Measurements from ENCODE around the gene FAM171A2.

FAM171A2 gene

DNA sequence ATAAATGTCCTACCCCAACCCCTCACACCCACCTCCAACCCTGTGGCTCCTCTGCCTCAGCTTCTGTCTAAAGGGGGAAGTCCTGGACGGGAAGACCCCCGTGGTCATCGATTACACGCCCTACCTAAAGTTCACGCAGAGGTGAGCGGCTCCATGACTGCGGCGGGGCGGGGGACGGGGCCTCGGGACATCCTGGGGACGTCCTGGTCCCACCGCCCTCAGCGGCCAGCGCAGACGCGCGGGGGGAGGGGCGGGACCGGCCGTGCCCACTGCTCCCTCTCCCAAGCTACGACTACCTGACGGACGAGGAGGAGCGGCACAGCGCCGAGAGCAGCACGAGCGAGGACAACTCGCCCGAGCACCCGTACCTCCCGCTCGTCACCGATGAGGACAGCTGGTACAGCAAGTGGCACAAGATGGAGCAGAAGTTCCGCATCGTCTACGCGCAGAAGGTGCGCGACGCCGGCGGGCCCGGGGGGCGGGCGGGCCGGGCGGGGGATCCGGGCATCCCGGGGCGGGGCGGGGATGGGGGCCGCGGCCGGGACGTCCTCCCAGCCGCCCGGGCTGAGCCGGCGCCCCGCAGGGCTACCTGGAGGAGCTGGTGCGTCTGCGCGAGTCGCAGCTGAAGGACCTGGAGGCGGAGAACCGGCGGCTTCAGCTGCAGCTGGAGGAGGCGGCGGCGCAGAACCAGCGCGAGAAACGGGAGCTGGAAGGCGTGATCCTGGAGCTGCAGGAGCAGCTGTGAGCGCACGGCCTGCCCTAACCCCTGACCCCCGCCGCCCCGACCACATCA is 48.6 kb downstream of the FAM171A2 start:
- Histone ChIP-seq H2AFZ (ENCODE audit: insufficient read depth, low read length, poor library complexity) (peak overlapping the region; percentile 54), H3K27ac (ENCODE audit: low read depth, low read length) (no peak overlapping the region), H3K4ac (ENCODE audit: low read depth, low read length) (no peak overlapping the region), H3K18ac (ENCODE audit: low read length) (no peak overlapping the region), H3K23ac (ENCODE audit: low read length) (no peak overlapping the region), H3K36me3 (ENCODE audit: control insufficient read depth in 1 of 2, insufficient read depth in 2 of 2, low read length in 2 of 2) (peaks cover 8% of the 10 kb centered on the region in 2 experiments), H3K14ac (ENCODE audit: low read length) (no peak overlapping the region), H4K12ac (ENCODE audit: low read depth, low read length) (no peak overlapping the region), H3K4me2 (ENCODE audit: low read length) (peak overlapping the region; percentile 76), H2AK5ac (ENCODE audit: low read length) (no peak overlapping the region), H4K8ac (ENCODE audit: low read depth, low read length) (no peak overlapping the region), H3K27me3 (ENCODE audit: insufficient read depth, low read length) (peaks cover 20% of the 10 kb centered on the region), H3K9me3 (ENCODE audit: insufficient read depth, low read depth, low read length) (peaks cover 6% of the 10 kb centered on the region), H2BK5ac (ENCODE audit: low read depth, low read length, poor library complexity) (no peak overlapping the region), H3K9ac (ENCODE audit: low read length) (no peak overlapping the region), H3K79me1 (ENCODE audit: low read length) (no peaks in the 10 kb centered on the region), H4K91ac (ENCODE audit: low read depth, low read length) (no peak overlapping the region), H3K79me2 (ENCODE audit: control insufficient read depth, insufficient read depth, low read length, poor library complexity) (no peaks in the 10 kb centered on the region), H3K4me3 (ENCODE audit: low read depth, low read length) (peak overlapping the region; percentile 56), H2BK120ac (ENCODE audit: insufficient read depth, low read length, poor library complexity) (no peak overlapping the region), H3K4me1 (ENCODE audit: control insufficient read depth in 1 of 2, insufficient read depth in 2 of 2, low read length in 2 of 2) (peaks cover 9 to 10% of the 10 kb centered on the region in 2 experiments), H2BK12ac (ENCODE audit: low read length) (no peak overlapping the region)
- DNase-seq = peak; percentile 70 to 72
- WGBS (ENCODE audit: extremely low coverage, insufficient coverage, insufficient read length) = no CpG with 5 or more reads among the region's 81 CpGs

DNA sequence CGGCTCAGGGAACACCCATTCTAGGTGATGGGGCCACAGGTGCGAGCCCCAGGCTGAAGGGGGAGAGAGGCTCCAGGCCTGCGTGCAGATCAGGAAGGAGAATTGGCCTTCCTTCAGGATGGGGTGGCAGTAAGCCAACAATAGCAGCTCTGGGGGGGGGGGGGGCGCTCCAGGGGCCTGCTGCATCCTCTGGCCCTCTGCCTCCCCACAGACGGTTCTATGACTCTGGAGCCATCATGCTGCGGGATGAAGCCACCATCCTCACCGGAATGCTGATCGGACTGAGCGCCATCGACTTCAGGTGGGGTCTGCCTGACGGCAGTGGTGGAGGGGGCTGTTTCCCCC is 49.2 kb downstream of the FAM171A2 start:
- Histone ChIP-seq H3K9me3 (ENCODE audit: insufficient read depth, low read depth, low read length) (peaks cover 6% of the 10 kb centered on the region), H3K9ac (ENCODE audit: low read length) (no peak overlapping the region), H3K4me2 (ENCODE audit: low read length) (peak overlapping the region; percentile 76), H4K12ac (ENCODE audit: low read depth, low read length) (no peak overlapping the region), H3K79me2 (ENCODE audit: control insufficient read depth, insufficient read depth, low read length, poor library complexity) (no peaks in the 10 kb centered on the region), H3K18ac (ENCODE audit: low read length) (no peak overlapping the region), H3K27me3 (ENCODE audit: insufficient read depth, low read length) (peaks cover 20% of the 10 kb centered on the region), H4K91ac (ENCODE audit: low read depth, low read length) (no peak overlapping the region), H2AK5ac (ENCODE audit: low read length) (no peak overlapping the region), H4K8ac (ENCODE audit: low read depth, low read length) (no peak overlapping the region), H3K4me1 (ENCODE audit: control insufficient read depth in 1 of 2, insufficient read depth in 2 of 2, low read length in 2 of 2) (peaks cover 9 to 10% of the 10 kb centered on the region in 2 experiments), H2BK5ac (ENCODE audit: low read depth, low read length, poor library complexity) (no peak overlapping the region), H3K4ac (ENCODE audit: low read depth, low read length) (no peak overlapping the region), H2BK12ac (ENCODE audit: low read length) (no peak overlapping the region), H3K36me3 (ENCODE audit: control insufficient read depth in 1 of 2, insufficient read depth in 2 of 2, low read length in 2 of 2) (peaks cover 3% of the 10 kb centered on the region in 2 experiments), H3K14ac (ENCODE audit: low read length) (no peak overlapping the region), H3K27ac (ENCODE audit: low read depth, low read length) (no peak overlapping the region), H3K4me3 (ENCODE audit: low read depth, low read length) (no peak overlapping the region), H2AFZ (ENCODE audit: insufficient read depth, low read length, poor library complexity) (no peak overlapping the region), H3K23ac (ENCODE audit: low read length) (no peak overlapping the region), H2BK120ac (ENCODE audit: insufficient read depth, low read length, poor library complexity) (no peak overlapping the region), H3K79me1 (ENCODE audit: low read length) (no peaks in the 10 kb centered on the region)
- DNase-seq = no peak
- no CpG with 5 or more reads among the region's 11 CpGs for WGBS (ENCODE audit: extremely low coverage, insufficient coverage, insufficient read length)

GRCh38 chr17:44314031-44314430 is 49.6 kb downstream of the FAM171A2 start:
- no peak overlapping the region for H4K12ac ChIP-seq (ENCODE audit: low read depth, low read length)
- H3K14ac ChIP-seq (ENCODE audit: low read length) = no peak overlapping the region
- no CpG with 5 or more reads among the region's 7 CpGs for WGBS (ENCODE audit: extremely low coverage, insufficient coverage, insufficient read length)

GRCh38 chr17:44312396-44313104 is 51.1 kb downstream of the FAM171A2 start:
- WGBS (ENCODE audit: extremely low coverage, insufficient coverage, insufficient read length) = no CpG with 5 or more reads among the region's 17 CpGs
- Histone ChIP-seq H3K36me3 (ENCODE audit: control insufficient read depth in 1 of 2, insufficient read depth in 2 of 2, low read length in 2 of 2) (no peaks in the 10 kb centered on the region), H3K27ac (ENCODE audit: low read depth, low read length) (no peak overlapping the region), H3K79me1 (ENCODE audit: low read length) (no peaks in the 10 kb centered on the region), H3K14ac (ENCODE audit: low read length) (no peak overlapping the region), H3K23ac (ENCODE audit: low read length) (no peak overlapping the region), H2AFZ (ENCODE audit: insufficient read depth, low read length, poor library complexity) (no peak overlapping the region), H2BK12ac (ENCODE audit: low read length) (no peak overlapping the region), H3K18ac (ENCODE audit: low read length) (no peak overlapping the region), H2BK5ac (ENCODE audit: low read depth, low read length, poor library complexity) (no peak overlapping the region), H3K4me1 (ENCODE audit: control insufficient read depth in 1 of 2, insufficient read depth in 2 of 2, low read length in 2 of 2) (peaks cover 16 to 17% of the 10 kb centered on the region in 2 experiments), H3K4ac (ENCODE audit: low read depth, low read length) (no peak overlapping the region), H3K9ac (ENCODE audit: low read length) (no peak overlapping the region), H4K91ac (ENCODE audit: low read depth, low read length) (no peak overlapping the region), H4K12ac (ENCODE audit: low read depth, low read length) (no peak overlapping the region), H3K79me2 (ENCODE audit: control insufficient read depth, insufficient read depth, low read length, poor library complexity) (no peaks in the 10 kb centered on the region), H3K4me3 (ENCODE audit: low read depth, low read length) (no peak overlapping the region), H2BK120ac (ENCODE audit: insufficient read depth, low read length, poor library complexity) (no peak overlapping the region), H3K9me3 (ENCODE audit: insufficient read depth, low read depth, low read length) (peaks cover 6% of the 10 kb centered on the region), H3K4me2 (ENCODE audit: low read length) (no peak overlapping the region), H3K27me3 (ENCODE audit: insufficient read depth, low read length) (peaks cover 20% of the 10 kb centered on the region), H2AK5ac (ENCODE audit: low read length) (no peak overlapping the region), H4K8ac (ENCODE audit: low read depth, low read length) (no peak overlapping the region)
- no peak for DNase-seq

More at GRCh38 chr17:44314031-44314430, 49.6 kb downstream of the FAM171A2 start:
- H3K79me2 ChIP-seq (ENCODE audit: control insufficient read depth, insufficient read depth, low read length, poor library complexity) = no peaks in the 10 kb centered on the region
- no peak overlapping the region for H4K91ac ChIP-seq (ENCODE audit: low read depth, low read length)
- no peak overlapping the region for H3K23ac ChIP-seq (ENCODE audit: low read length)
- H4K8ac ChIP-seq (ENCODE audit: low read depth, low read length) = no peak overlapping the region
- no peak overlapping the region for H2BK5ac ChIP-seq (ENCODE audit: low read depth, low read length, poor library complexity)
- peaks cover 6% of the 10 kb centered on the region for H3K9me3 ChIP-seq (ENCODE audit: insufficient read depth, low read depth, low read length)
- H3K79me1 ChIP-seq (ENCODE audit: low read length) = no peaks in the 10 kb centered on the region
- peaks cover 9 to 10% of the 10 kb centered on the region in 2 experiments for H3K4me1 ChIP-seq (ENCODE audit: control insufficient read depth in 1 of 2, insufficient read depth in 2 of 2, low read length in 2 of 2)
- H2BK12ac ChIP-seq (ENCODE audit: low read length) = no peak overlapping the region
- H3K4me2 ChIP-seq (ENCODE audit: low read length) = no peak overlapping the region
- no peak overlapping the region for H3K18ac ChIP-seq (ENCODE audit: low read length)
- H2AK5ac ChIP-seq (ENCODE audit: low read length) = no peak overlapping the region
- H3K27me3 ChIP-seq (ENCODE audit: insufficient read depth, low read length) = peaks cover 20% of the 10 kb centered on the region
- no peaks in the 10 kb centered on the region for H3K36me3 ChIP-seq (ENCODE audit: control insufficient read depth in 1 of 2, insufficient read depth in 2 of 2, low read length in 2 of 2)
- no peak overlapping the region for H2AFZ ChIP-seq (ENCODE audit: insufficient read depth, low read length, poor library complexity)
- H2BK120ac ChIP-seq (ENCODE audit: insufficient read depth, low read length, poor library complexity) = no peak overlapping the region
- no peak for DNase-seq
- no peak overlapping the region for H3K4me3 ChIP-seq (ENCODE audit: low read depth, low read length)
- H3K9ac ChIP-seq (ENCODE audit: low read length) = no peak overlapping the region
- H3K27ac ChIP-seq (ENCODE audit: low read depth, low read length) = no peak overlapping the region
- no peak overlapping the region for H3K4ac ChIP-seq (ENCODE audit: low read depth, low read length)
